NCI-H146 treated with DMSO at 0.1 percent for 48 hours (cell line): ENCODE results near the gene MPG.
"Not testable (repeated sequence)": the region's sequence is repeated elsewhere in the genome, so short reads cannot be mapped to it uniquely, and the experiment has no call there.

Experiments used
- DNase-seq: peaks from one replicate; lab custom pipeline; 2025; ENCODE audit not compliant: unreplicated experiment; lab: John Stamatoyannopoulos, UW

Gene MPG

DNA sequence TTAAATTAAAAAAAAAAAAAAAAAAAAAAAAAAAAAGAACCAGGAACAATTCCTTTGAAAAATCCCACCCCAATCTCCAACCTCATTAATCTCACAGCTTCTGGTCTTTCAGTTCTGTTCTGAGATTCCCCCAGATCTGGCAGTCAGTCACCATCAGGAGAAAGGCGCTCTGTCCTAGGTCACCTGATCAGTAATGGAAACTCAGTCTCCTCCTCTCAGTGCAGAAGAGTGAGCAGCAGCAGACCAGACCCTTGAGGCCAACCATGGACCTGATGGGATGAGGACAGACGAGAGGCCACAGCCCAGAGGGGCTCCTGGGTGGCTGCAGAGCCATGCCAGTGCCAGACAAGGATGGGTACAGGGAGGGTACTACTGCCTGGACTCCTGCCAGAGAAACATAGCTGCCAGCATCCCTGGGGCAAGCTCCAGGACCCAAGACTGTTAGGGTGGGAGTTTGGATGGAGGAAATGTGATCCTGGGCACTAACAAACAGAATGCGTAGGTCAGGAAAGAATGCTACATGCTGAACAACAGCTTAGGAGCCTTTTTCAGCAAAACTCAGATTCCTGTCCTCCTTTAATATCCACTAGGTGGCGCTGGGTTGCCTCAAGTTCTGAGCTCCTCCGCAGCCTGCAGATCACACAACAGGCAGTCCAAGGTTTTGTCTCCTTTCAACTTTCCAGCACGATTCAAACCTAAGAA is 28.7 kb downstream of the MPG start:
- DNase-seq: peak; percentile 75

DNA sequence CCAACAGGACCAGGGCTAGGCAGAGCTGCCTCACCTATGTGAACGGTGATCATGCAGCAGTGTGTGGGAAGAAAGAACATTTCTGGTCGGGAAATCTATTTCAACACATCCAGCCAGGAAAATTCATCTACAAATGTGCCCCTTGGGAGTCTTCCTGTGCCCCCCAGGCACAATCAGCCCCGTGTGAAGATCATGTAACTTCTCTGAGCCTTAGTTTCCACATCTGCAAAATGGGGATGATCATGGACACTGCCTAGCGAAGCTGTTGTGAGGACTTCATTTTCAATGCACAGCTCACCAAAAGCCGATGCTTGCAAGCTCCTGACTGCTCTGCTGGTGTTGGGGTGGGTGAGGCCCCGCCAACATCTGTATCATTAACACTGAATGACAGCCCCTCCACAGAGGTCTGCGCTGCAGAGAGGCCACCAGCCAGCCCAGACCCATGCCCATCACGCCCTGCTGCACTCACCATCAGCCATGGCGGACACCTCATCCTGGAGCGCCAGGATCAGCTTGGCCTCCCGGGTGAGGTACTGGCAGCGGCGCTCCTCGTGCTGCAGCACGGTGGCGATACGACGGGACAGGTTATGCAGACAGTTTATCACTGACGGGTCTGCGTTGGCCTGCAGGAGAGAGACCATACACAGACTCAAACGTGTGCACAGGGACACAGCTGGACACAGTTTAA is 34.3 kb downstream of the MPG start:
- DNase-seq: no peak

DNA sequence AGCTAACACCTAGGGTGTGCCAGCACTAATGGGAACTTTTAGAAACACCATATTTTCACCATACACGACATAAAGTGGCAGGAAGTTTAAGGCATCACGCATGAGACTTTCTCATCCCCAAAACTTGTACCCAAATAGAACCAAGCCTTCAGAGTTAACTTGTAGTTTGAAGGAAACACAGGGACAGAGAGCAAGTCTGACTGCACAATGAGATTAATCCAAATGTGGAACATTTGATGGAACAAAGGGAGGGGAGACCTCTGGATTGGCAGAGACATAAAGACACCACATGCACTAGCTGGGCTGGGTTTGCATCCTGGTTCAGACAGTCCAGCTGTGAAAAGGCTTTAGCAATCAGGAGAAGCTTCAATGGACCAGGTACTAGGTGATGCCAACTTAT is 36.3 kb downstream of the MPG start:
- no peak for DNase-seq

DNA sequence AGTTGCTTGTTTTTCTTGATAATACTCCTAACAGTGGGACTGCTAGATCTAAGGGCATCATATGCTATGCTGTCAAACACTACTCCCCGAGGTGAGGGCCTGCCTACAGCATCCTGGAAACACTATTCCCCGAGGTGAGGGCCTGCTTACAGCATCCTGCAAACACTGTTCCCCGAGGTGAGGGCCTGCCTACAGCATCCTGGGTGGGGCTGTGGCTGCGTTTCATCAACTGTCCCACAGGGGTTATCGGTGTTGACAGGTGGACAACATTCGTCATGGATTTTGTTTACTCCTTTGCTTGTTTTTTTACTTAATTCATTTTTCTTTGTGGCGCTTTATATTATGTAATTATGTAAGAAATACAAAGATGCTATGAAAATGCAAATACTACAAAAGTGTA is 38.0 kb downstream of the MPG start:
- DNase-seq: no peak

DNA sequence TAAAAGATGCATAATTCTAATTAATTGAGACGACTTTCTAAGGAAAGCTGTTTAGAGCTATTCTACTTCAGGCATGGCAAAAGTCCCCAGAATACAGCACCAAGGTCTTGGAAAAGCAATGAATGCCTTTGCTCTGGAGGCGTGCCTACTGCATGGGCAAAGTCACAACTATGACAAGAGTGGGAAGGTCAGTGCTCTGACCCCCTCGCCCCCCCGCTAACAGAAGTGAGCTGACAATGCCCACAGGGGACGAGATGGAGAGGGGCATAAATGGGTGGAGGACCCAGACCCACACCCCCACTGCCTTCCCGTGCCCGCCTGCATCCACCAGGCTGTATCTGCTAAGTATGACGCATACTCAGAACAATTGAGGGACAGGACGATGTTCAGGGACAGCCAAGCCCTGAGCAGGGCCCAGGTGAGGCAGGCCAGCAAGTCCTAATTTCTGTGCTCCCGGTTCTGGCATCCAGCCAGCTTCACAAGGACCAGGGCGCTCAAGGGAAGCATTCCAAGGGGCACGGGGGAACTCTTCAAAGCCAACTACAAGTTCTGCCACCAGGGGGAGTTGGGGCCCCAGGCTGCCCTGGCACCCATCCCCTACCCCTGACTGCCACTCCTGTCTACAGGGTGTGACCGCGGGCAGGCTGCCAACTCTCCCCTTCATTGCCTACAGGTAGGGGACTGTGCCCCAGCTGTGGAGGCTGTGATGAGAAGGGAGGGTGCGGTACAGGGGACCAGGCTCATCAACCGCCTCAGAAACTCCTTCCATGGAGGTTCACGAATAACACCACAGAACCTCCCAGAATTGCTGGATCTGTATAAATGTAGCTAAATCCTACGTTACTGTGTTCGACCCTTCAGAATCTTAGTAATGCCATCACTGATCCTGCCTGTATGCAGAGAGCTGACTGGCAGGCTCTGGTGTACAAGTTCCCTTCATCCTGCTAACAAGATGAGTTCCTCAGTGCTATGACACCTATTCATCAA is 39.6 kb downstream of the MPG start:
- DNase-seq: peak; percentile 44

DNA sequence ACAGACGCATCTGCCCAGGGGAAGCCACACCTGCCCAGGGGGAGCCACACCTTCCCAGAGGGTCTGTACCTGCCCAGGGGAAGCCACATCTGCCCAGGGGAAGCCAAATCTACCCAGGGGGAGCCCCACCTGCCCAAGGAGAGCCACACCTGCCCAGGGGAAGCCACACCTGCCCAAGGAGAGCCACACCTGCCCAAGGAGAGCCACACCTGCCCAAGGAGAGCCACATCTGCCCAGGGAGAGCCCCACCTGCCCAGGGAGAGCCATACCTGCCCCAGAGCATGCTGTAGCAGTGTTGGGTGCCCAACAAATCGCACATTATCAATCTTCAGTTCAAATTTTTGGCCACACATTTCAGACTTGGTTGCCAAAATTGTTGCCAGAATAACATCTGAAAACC is 40.8 kb downstream of the MPG start:
- no peak for DNase-seq

DNA sequence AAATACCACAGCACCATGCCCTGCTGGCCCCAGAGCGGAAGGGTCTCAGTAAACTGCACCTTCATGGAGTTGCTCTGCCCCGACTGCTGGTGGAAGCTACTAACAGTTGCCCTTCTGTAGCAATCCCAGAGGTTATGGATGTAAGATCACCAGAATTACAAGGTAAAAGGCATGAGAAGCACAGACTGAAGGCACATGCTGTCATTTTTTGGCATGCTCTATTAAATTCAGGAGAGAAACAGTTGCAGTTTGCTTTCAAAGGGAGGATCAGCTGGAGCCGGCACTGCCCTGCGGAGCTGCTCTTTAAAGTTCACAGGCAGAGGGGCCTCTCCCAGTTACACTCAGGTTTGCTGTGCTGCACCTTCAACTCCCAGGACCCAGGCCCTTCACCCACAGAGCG is 41.3 kb downstream of the MPG start:
- no peak for DNase-seq

DNA sequence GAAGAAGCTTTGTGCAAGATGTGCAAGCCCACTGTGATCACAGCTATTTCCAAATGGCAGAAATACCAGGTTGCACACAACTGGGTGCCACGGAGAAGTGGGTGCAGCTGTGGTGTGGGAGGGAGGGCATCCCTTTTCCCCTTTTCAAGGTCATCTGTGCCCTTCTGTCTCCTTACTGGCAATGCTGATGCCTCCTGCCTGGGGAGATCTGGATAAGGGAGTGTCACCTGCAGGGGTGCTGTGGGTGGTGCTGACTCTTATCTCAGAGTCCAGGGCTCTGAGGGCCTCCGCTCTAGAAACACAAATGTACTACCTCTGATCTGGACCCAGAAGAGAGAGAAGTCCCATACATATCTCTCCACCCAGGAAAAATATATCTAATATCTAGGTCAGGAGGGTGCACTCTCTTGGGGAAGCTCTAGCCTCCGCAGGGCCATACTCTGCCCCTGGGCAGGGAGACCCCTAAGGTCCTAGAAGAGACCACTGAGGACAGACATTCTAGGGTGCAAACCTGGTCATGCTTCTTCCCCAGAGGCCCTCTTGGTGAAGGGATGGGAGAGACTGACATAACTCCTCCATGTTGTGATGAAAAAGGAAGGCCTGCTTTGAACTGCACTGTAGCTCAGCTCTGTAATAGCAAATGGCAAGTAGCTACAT is 41.9 kb downstream of the MPG start:
- no peak for DNase-seq

DNA sequence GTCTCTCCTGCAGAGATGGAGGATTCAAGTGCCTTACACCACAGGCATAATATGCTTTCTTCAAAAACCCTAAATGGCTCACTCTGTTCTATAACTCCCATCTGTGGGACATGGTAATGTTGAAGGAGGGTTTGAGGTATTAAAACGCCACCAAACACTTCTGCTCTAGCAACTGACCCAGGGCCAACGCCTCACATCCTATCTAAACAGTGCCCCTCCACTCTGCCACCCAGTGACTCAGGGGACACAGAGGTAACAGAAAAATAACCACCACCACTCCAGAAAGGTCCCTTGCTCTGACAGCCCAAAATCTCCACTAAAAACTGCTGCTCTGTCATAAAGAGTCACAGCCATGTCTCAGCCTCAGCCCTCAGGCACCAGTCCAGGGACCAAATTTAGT is 42.7 kb downstream of the MPG start:
- no peak for DNase-seq

DNA sequence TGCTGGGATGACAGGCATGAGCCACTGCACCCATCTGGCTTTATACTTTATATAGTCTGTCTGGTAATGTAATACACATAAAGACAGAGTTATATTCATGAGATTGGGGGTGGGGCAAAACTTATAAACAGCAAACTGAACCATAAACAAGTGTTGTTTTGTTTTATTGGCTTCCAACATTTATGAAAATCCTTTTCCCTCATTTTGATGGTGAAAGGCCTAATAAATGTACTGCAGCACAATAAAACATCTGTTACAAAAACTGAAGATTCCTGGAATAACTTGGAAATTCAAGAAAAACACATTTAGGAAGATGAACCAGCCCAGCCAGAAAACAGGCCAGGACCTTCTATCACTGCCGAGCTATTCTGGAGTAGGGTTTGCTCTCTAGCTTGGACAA is 44.3 kb downstream of the MPG start:
- no peak for DNase-seq

DNA sequence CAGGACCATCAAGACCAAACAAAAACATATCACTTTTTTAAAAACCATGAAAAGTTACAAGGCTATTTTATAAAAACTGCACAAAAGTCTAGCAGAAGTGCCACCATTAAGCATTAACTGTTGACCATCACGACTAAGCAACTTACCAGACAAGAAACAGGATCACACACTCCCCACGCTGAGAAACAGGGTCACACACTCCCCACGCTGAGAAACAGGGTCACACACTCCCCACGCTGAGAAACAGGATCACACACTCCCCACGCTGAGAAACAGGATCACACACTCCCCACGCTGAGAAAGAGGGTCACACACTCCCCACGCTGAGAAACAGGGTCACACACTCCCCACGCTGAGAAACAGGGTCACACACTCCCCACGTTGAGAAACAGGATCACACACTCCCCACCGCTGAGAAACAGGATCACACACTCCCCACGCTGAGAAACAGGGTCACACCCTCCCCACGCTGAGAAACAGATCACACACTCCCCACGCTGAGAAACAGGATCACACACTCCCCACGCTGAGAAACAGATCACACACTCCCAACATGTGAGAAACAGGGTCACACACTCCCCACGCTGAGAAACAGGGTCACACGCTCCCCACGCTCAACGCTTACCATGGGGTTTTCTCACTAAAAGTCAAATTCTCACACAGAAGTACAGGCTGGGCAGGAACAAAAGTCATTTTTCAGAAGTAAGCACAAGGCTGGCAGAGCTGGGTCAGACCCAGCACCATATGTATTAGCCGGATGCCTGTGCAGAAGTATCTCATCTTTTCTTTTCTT is 45.7 kb downstream of the MPG start:
- not testable (repeated sequence) for DNase-seq

DNA sequence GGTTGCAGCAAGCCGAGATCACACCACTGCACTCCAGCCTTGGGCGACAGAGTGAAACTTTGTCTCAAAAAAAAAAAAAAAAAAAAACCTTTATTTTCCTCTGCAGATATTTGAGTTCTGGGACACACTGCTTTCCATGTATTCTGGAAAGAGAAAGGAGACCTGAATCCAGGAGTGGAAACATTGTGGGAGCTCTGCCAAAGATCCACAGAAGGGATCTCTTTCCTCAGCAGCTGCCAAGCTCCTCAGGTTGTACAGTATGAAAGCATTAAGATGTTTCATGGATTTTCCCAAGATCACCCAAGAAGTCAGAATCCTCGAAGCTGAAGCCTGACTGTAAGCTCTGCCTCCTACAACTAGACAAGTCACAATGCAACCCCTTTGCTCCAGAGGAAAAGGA is 47.0 kb downstream of the MPG start:
- no peak for DNase-seq

DNA sequence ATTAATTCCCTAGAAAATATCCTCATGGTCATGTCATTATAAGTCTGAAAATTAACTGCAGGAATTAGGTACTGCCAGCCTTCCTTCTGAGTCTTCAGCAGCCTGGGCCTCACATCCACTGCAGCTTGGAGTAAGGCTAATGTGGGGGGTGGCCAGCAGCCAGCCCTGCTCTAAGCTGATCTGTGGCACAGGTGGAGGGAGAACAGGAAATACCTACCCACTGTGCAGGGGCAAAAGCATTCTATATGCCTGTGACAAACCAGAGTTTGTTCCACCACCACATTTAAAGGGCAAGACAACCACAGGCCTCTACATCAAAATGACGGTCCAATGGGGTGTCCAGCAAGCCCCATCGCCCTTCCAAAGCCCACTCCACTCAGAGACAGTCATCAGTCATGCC is 51.0 kb downstream of the MPG start:
- DNase-seq: no peak

DNA sequence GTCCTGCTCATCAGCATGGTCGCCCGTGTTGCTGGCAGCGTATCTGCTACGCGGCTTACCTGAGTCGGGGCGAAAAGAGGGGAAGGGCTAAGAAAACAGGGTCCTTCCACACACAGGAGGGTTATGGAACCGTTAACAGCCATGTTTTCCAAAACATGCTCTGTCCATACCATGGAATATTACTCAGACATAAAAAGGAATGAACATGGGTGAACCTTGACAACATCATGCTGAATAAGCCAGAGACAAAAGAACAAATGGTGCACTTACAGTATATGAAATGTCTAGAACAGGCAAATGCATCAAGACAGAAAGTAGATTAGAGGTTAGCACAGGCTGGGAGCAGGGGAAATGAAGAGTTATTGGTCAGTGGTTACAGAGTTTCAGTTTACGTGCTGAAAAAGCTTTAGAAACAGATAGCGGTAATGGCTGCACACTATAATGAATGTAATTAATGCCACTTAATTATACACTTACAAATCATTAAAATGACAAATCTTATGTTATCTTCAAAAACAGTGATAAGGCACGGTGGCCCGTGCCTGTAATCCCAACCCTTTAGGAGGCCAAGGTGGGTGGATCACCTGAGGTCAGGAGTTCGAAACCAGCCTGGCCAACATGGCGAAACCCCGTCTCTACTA is 52.6 kb downstream of the MPG start:
- DNase-seq: no peak

DNA sequence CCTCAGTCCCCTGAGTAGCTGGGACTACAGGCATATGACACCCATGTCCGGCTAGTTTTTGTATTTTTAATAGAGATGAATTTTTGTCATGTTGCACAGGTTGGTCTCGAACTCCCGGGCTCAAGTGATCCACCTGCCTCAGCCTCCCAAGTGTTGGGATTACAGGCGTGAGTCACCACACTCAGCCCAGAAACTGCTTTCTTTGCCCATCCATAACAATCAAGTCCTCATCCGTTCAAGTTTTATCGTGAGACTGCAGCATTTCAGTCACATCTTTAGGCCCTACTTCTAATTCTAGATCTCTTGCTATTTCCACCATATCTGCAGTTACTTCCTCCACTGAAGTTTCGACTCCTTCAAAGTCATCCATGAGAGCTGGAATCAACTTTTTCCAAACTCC is 54.1 kb downstream of the MPG start:
- no peak for DNase-seq

DNA sequence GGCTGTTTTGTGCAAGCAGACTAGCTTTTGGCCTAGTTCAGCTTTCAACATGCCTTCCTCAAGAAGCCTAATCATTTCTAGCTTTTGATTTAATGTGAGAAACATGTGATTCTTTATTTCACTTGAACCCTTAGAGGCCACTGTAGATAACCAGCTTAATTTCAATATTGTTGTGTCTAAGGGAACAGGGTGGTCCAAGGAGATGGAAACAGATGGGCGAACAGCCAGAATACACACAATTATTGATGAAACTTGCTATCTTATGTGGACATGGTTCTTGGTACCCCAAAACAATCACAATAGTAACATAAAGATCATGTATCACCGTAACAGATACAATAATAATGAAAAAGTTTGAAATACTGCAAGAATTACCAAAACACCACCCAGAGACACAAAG is 55.7 kb downstream of the MPG start:
- DNase-seq: no peak
